T-helper 9 cell (primary cell): Measurements from ENCODE around the gene CSAD.
"Not testable (repeated sequence)": the region's sequence is repeated elsewhere in the genome, so short reads cannot be mapped to it uniquely, and the experiment has no call there.

Experiments
- DNase-seq: peaks from one replicate; pipeline ENCODE4 v3.0.0-alpha.2; 2020

CSAD gene

DNA sequence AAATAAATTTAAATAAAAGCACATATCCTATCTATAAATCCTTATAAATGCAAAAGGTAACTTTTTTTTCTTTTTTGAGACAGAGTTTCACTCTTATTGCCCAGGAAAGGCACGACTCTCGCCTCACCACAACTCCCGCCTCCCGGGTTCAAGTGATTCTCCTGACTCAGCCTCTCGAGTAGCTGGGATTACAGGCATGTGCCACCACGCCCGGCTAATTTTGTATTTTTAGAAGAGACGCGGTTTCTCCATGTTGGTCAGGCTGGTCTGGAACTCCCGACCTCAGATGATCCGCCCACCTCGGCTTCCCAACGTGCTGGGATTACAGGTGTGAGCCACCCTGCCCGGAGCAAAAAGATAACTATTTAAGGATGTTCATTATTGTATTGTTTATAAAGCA lies 1.9 kb downstream of the CSAD start:
- DNase-seq = not testable (repeated sequence)

DNA sequence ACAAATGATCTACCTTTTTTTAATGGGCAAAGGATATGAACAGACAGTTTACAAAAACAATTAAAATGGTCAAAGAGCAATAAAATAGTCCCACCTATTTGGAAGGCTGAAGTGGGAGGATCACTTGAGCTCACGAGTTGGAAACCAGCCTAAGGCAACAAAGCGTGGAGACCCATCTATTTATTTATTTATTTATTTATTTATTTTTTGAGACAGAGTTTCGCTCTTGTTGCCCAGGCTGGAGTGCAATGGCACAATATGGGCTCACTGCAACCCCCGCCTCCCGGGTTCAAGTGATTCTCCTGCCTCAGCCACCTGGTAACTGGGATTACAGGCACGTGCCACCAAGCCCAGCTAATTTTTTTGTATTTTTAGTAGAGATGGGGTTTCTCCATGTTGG lies 3.3 kb downstream of the CSAD start:
- not testable (repeated sequence) for DNase-seq

DNA sequence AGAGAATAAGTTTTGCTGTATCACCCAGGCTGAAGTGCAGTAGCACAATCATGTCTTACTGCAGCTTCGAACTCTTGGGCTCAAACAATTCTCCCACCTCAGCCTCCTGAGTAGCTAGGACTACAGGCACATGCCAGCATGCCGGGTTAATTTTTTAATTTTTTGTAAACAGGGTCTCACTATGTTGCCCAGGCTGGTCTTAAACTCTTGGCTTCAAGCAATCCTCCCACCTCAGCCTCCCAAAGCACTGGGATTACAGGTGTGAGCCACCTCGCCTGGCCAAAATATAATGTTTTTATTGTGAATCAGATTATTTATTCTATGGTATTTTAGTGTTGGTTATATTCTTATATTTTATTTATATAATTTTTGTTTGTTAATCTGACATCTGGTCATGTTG lies 4.0 kb downstream of the CSAD start:
- DNase-seq = no peak

DNA sequence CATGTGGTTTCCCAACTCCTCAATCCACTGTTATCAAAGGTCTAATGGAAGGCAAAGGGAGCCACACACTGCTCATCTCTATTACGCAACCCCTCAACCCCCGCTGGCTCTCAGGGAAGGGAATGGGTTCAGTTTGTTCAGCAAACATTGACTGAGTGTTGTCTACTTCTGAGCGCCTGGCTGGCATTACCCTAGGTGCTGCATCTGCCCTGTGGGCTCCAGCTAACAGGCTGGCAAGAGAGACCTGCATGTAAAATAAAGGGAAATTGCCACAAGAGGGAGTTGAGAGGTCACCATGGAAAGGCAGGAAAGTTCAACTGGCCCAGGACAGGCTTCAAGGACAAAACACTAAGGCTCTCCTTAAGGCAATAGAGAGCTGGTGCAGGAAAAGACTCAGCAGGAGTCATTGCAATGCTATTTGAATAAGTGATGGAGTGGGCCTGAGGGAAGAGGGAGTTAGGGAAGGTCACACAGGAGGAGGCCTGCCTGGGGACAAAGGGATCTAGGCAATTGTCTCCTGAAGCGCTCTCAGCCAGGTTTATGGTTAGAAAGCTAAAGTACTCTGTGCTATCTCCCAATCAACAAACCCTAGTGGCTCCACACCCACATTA lies 5.7 kb downstream of the CSAD start:
- DNase-seq = no peak

DNA sequence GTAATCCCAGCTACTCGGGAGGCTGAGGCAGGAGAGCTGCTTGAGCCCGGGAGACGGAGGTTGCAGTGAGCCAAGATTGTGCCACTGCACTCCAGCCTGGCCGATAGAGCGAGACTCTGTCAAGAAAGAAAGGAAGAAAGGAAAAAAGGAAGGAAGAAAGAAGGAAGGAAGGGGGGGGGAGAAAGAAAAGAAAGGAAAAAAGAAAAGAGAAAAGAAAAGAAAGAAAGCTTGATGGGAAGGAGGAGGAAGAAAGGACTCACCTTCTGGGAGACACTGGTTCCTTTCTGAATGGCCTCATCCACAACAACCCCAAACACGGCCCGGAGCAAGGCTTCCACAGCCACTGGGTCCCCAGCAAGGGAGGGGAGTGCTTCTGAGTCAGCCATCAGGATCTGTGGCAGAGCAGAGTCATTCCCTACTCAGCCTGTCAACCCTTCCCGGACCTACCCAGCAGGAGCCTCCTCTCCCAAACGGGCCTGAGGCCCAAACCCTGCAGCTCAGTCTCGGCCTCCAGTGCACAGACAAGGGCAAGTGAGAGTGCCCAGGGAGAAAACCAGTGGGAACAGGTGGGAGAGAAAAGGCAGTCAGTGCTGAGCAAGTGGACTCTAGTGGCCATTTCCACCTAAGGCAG lies 7.5 kb downstream of the CSAD start:
- DNase-seq = no peak

DNA sequence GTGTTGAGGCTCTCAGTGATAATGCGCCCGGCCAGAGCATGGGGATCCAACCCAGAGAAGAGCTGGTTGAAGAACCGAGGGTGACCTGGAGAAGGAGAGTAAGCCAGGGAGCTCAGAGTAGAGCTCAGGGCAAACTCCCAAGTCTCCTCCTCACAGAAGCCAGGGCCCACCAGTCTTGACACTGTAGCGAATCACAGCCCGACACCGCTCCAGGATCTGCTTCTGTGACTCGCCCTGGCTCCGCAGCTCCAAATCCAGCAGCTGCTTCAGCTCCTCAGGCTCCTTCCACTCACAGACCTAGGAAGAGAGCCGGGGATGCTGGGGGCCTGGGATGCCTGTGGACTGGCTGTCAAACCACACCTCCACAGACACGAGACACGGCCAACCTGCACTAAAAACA lies 8.4 kb downstream of the CSAD start:
- DNase-seq = no peak

DNA sequence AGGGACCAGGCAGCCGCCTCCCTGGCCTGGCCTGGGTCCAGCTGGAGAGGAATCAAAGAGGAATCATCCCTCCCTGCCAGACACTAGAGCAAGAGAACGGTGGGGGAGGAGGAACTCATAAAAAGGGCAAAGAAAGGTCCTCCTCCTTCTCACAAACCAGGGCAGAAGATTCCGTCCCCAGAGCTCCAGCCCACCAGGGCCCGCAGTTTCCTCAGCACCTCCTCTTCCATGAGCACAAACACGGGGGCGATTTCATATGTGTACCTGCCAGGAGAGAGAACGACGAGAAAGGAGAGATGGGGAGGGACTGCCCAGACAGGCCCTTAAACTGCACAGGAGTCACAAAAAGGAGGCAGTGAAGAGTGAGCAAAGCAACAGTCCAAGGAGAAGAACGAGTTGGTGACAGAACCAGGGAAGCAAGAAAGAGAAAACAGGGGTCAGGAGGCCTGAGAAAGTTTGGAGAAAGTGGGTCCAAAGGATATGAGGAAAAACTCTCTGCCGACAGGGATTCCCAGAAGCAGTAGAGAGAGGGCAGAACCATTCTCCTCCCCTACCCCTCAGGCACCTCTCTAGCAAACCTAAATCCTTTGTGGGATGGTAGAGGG lies 8.9 kb downstream of the CSAD start:
- no peak for DNase-seq

DNA sequence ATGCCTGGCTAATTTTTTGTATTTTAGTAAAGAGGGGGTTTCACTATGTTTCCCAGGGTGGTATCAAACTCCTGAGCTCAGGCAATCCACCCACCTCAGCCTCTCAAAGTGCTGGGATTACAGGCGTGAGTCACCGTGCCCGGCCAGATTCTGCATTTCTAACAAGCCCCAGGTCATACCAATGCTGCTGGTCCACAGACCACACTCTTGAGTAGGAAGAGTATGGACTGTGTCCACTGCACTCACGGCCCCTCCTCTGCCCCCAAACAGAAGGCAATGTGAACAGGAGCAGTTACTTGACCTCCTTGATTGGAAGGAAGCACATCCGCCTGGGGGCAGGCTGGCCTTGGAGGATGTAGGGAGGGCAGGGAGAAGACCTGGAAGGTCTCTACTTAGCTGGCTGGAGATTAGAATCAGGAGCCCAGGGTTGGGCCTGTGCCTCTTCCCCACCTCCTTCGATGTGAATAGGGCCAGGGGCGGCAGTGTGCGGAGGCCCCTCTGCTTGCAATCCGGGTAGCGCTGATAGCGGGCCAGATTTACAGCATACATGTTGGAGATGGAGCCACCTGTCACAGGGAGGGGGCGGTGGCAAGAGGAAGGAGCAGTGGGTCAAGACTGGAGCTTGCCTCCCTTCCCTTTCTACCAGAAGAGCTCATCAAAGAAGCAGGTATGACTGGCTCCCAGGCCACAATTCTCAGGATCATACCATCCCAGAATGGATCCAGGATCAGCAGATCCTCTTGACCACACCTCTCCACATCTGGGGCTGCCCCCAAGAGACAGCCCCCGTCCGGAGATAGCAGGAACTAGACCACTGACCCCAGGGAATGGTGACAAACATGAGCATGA lies 9.6 kb downstream of the CSAD start:
- no peak for DNase-seq

DNA sequence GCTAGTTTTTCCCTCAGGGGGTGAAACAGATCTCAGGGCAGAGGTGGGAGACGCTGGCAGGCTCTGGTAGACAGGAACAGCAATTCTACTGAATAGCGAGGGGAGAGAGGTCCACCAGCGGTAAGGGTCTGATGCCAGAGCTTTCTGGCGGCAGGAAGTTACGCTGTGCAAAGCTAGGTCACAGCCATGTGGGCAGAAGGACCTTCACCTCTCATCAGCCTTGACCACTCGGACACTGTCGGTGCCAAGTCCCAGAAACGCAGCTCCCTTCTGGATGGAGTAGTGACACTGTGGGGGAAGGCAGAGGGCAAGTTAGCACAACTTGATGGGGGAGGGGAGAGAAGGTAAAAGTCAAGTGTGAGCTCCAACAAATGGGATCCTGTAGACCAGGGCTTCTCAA lies 10.5 kb downstream of the CSAD start:
- no peak for DNase-seq

DNA sequence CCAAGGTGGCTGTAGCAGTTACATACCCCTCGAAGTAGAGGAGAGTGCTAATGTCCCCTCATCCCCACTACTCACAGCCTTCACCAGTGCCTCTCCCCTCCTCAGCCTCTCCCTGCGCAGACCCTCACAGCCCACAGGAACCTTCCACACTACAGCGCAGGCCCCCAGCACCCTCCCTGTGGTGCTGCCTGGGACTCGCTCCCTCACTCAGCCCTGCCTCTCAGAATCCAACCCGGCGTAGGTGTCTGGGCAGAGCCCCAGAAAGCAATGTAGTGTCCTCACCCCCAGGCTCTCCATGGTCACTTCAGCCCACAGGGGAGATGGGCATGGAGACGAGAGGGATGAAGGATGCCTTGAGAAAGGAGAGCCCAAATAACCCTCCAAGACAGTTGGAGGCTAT lies 11.1 kb downstream of the CSAD start:
- no peak for DNase-seq

DNA sequence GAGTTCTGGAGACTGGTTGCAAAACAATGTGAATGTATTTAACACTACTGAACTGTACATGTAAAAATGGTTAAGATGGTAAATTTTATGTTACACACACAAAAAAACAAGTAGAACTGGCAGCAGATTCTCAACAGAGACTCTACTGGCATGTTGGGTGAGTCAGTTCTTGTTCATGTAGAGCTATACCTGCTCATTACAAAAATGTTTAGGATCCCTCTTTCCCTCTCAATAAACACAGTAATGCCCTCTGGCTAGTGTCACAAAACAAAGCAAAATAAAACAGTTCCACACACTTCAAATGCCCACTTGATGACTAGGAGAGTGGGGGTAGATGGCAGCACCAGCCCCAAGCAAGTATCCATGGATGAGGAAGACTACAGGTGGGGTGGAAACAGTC lies 13.9 kb downstream of the CSAD start:
- DNase-seq = no peak

DNA sequence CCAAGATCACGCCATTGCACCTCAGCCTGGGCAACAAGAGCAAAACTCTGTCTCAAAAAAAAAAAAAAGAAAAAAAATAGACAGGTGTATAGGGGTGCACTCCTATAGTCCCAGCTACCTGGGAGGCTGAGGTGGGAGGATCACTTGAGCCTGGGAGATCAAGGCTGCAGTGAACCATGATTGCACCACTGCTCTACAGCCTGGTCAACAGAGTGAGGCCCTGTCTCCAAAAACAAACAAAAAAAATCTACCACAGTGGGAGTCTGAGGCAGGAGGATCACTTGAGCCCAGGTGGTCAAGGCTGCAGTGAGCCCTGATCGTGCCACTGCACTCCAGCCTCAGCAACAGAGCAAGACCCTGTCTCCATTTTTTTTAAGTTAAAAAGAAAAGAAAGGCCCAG lies 17.7 kb downstream of the CSAD start:
- DNase-seq = not testable (repeated sequence)

DNA sequence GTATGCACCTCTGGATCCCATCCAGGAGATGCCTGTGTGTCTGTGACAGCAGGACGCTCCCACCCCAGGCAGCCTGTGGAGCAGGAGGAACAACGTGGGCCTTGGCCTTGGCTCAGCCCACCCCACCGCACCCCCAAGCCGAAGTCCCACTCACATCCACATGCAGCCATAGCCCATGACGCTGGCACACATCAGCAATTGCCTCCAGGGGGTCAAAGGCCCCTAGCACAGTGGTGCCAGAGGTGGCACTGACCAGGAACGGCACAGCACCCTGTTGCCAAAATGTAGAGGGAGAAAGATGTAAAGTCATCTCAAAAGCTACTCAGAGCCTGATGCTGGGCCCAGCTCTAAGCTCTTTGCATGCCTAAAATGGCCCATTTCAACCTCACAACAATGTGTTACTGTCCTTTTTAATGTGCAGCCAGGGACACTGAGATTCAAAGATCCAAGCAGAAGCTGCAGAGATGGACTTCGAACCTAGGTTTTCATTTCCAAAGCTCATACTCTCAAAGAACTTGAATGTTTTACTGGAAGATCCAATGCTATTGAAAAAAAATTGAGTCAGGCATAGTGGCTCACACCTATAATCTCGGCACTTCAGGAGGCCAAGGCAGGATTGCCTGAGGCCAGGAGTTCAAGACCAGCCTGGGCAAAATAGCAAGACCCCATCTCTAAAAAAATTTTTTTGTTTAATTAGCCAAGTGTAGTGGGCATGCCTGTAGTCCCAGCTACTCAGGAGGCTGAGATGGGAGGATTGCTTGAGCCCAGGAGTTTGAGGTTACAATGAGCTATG lies 19.4 kb downstream of the CSAD start:
- DNase-seq = no peak

DNA sequence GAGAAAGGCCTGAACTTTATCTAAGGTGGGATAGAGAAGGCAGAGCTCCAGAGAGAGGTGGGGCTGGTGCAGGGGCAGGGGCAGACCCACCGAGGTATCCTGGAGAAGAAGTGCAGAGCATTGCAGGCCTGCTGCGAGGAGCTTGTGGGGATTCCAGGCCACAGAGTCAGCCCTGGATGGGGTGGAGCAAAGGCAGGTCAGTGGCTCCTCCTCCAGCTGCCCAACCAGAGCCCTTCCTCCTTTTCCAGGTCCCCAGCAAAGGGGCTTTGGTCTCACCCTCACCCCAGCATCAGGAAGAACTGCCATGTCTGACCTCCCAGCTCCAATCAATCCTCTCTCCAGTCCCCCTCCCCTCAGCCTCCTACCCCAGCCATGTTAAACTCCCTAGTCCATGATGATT lies 20.1 kb downstream of the CSAD start:
- DNase-seq = no peak

DNA sequence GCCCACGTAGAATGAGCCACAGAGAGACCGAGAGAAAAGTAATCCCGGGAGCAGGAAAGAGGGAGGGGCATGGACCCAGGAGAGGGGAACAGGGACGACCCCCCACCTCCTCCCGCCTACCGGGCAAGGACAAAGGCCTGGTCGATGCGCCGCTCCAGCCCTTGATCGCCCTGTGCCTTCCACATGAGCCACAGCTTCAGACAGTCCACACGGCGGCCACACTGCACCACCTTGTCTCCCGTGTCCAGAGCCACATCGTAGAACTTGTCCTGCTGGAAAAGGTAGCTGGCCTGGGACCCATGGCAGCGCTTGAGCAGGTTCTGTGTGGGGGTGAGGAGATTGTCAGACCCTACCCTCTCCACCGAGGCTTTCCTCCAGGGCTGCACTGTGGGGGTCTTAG lies 20.7 kb downstream of the CSAD start:
- DNase-seq = no peak

DNA sequence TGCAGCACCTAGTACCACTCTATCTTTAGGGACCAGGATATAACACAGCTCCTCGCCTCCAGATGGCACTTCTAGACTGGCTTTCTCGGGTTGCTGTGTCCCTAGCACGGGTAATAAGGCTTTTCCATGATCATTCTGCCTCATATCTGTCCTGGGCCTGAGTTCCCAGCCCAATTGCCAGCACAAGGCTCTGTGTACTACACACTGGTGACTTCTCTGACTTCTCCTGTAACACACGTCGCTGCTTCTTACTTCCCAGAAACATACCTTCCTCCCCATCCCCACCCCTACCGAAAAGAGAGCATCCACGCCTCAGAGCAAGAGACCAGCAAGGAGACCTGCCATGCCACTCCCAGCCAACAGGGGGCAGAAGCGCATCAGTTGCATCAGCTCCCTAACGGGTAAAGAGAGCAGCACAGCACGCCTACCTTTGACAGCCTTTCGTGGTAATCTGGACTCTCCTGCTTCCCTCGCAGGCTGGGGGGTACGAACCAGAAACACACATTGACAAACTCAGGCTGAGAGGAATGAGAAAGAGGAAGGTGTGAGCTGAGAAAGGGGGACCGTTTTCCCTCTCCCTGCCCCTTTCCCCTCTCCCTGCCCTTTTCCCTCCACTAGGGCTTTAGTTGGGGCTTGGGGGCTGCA lies 21.4 kb downstream of the CSAD start:
- peak; percentile 89 for DNase-seq

DNA sequence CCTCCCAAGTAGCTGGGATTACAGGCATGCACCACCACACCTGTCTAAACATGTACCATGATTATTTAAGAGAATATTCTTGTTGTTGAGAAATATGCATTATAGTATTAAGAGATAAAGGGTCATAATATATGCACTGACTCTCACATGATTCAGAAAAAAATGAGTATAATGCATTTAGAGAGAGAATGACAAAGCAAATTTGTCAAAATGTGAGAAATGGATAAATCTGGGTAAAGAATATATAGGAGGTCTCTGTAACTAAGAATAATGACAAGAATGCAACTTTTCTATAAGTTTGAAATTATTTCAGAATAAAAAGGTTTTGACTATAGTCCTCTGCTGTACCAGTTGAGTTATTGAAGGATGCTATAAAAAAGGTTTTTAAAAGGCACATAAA lies 28.3 kb downstream of the CSAD start:
- no peak for DNase-seq

DNA sequence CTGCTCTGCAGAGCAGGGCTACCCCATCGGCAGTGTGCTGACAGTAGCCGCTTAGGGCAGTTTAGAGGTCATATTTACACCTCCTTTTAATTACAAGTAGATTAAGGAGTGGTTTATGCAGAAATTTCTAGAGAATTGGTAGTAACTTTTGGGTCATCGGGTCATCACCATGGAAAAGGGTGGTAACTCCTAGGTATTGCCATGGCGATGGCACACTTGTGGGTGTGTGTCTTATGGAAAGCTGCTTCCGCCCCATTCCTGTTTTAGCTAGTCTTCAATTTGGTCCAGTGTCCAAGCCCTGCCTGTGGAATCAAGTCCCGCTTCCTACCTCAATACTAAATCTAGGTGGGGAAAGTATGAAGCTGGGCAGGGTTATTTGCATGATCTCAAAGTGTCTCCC lies 29.7 kb downstream of the CSAD start:
- no peak for DNase-seq

DNA sequence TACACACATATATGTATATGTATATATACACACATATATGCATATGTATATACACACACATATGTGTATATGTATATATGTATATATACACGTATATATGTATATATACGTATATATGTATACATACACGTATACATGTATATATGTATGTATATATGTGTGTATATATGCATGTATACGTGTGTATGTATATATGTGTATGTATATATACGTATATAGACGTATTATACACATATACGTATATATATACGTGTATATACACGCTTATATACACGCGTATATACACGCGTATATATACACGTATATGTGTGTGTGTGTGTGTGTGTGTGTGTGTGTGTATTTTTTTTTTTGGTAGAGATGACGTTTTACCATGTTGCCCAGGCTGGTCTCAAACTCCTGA lies 33.1 kb downstream of the CSAD start:
- DNase-seq = no peak

DNA sequence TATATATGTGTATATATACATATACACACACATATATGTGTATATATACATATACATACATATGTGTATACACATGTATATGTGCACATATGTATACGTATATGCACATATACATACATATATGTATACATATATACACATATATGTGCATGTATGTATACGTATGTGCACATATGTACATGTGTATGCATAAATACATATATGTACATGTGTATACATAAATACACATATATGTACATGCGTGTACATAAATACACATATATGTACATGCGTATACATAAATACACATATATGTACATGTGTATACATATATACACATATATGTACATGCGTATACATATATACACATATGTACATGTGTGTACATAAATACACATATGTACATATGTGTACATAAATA lies 33.5 kb downstream of the CSAD start:
- no peak for DNase-seq

DNA sequence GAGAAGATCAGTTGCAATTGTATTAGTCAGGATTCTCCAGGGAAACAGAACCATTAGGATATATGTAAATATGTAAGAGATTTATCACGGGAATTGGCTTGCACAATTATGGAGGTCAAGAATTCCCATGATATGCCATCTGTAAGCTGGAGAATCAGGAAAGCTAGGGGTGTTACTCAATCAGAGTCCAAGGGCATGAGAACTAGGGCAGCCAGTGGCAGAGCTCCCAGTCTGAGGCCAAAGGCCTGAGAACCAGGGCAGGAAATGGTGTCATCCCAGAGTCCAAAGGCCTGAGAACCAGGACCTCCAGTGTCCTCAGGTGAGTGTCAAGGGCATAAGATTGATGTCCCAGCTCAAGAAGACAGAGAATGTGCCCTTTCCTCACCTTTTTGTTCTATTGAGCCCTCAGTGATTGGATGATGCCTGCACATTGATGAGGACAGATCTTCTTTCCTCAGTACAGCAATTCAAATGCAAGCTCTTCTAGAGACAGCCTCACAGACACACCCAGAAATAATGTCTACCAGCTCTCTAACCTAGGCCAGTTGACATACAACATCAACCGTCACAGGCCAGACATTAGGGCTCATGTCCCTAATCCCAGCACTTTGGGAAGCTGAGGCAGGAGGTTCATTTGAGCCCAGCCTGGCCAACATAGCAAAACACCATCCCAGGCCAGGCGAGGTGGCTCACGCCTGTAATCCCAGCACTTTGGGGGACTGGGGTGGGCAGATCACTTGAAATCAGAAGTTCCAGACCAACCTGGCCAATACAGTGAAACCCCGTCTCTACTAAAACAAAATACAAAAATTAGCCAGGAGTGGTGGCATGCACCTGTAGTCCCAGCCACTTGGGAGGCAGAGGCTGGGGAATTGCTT lies 35.1 kb downstream of the CSAD start:
- no peak for DNase-seq
